ENCODE measurements around the gene SYDE1.

The SYDE1 gene

DNA sequence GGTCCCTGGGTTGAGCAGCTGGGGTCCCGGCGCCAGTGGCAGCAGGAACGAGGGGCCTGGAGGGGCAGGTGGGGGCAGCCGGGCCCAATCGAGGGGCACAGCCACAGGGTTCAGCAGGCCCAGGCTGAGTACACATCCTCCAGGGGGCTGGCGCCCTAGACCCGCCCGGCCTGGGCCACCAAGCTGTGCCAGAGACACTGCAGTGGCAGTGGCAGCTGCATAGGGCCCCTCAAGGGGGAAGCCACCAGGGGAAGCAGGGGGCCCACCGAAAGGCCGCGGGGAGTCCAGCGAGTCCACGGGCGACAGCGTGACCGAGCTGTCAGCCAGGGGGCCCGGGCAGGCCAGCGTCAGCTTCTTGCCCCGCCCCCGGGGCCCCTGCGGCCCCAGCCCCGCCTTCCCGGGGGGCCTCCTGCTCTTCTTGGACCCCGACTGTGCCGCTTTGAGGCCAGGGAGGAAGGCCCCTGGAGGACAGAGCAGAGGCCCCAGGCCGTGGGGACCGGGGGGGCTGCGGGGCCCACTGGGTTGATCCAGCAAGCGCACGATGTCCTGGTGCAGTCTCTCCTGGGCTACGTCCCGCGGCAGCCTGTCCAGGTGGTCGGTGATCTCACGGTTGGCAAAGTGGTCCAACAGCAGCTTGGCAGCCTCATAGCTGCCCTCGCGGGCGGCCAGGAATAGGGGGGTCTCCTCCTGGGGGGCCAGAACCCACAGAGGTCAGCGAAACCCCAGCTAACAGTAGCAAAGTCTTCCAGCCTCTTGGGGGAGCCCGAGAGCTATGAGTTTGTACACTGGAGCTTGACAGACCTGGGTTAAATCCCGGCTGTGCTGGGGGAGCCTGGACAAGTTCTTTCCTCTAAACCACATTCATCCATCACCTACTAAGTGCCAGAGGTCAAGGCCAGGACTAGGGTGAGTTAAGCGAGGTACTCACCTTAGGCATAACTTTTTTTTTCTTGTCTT is 54.1 kb downstream of the SYDE1 start:
- no peak overlapping the region for H3K27ac ChIP-seq
- TF ChIP-seq ZFX (IDR thresholded peaks at IDR 0.05; ENCODE audit: borderline replicate concordance): no peak
- TF ChIP-seq, protein P1, sequence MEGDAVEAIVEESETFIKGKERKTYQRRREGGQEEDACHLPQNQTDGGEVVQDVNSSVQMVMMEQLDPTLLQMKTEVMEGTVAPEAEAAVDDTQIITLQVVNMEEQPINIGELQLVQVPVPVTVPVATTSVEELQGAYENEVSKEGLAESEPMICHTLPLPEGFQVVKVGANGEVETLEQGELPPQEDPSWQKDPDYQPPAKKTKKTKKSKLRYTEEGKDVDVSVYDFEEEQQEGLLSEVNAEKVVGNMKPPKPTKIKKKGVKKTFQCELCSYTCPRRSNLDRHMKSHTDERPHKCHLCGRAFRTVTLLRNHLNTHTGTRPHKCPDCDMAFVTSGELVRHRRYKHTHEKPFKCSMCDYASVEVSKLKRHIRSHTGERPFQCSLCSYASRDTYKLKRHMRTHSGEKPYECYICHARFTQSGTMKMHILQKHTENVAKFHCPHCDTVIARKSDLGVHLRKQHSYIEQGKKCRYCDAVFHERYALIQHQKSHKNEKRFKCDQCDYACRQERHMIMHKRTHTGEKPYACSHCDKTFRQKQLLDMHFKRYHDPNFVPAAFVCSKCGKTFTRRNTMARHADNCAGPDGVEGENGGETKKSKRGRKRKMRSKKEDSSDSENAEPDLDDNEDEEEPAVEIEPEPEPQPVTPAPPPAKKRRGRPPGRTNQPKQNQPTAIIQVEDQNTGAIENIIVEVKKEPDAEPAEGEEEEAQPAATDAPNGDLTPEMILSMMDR (IDR thresholded peaks at IDR 0.05): peak; percentile 76

All from 22Rv1 (cell line).